CD14-positive monocyte (primary cell): ENCODE data around the gene PTPRU. TPM values are rescaled to one million over a fixed set of nuclear protein-coding genes. Genes with fewer than 3 reads are reported as not detected.

Experiments used
- DNase-seq, 3 donors: peaks; one replicate each; pipeline ENCODE4 v3.0.0-alpha.2; 2011 to 2022
- H2AFZ ChIP-seq: 2 replicates; pipeline ENCODE4 v1.6.0; 2012; ENCODE audit warnings: mild to moderate bottlenecking, low read depth, low read length, inconsistent platforms; ENCODE audit not compliant: insufficient read depth, poor library complexity, severe bottlenecking
- H3K27ac ChIP-seq, 2 donors: 1 replicate in 1 of 2; 2 replicates in 1 of 2; pipeline ENCODE4 v1.5.1; 2012 to 2013; ENCODE audit warnings: low read length in 2 of 2, control low read depth in 1 of 2, inconsistent platforms in 1 of 2, low read depth in 1 of 2, mild to moderate bottlenecking in 1 of 2
- H3K27me3 ChIP-seq, 2 donors: one replicate each; pipeline versions ENCODE4 v1.6.0 to v1.6.1; 2011 to 2013; ENCODE audit warnings: low read length in 2 of 2; ENCODE audit not compliant: control insufficient read depth in 2 of 2, insufficient read depth in 2 of 2
- H3K36me3 ChIP-seq, 2 donors: replicated peaks in 1 of 2; 1 replicate in 1 of 2; 2 replicates in 1 of 2; pipeline versions ENCODE4 v1.5.1 to v1.6.1; 2012 to 2013; ENCODE audit warnings: low read length in 2 of 2, control low read depth in 1 of 2, inconsistent platforms in 1 of 2, mild to moderate bottlenecking in 1 of 2; ENCODE audit not compliant: insufficient read depth in 2 of 2, control insufficient read depth in 1 of 2
- H3K4me1 ChIP-seq, 2 donors: 1 replicate in 1 of 2; 2 replicates in 1 of 2; pipeline versions ENCODE4 v1.5.1 to v1.6.1; 2012 to 2013; ENCODE audit warnings: low read length in 2 of 2, control low read depth in 1 of 2, inconsistent platforms in 1 of 2, mild to moderate bottlenecking in 1 of 2, moderate library complexity in 1 of 2; ENCODE audit not compliant: insufficient read depth in 2 of 2, control insufficient read depth in 1 of 2
- H3K4me2 ChIP-seq: replicated peaks from 2 replicates; pipeline ENCODE3; 2012; ENCODE audit warnings: low read length, moderate library complexity, mild to moderate bottlenecking; ENCODE audit not compliant: poor library complexity, severe bottlenecking; ENCODE audit errors: extremely low read depth
- H3K4me3 ChIP-seq, 3 experiments: fragments of 200-600 bp in 1 of 3; sonication (generic) in 1 of 3; replicated peaks in 1 of 3; 1 replicate in 2 of 3; 2 replicates in 1 of 3; pipeline ENCODE4 v1.5.1; 2011 to 2013; ENCODE audit warnings: low read length in 3 of 3, mild to moderate bottlenecking in 3 of 3, control low read depth in 2 of 3, low read depth in 2 of 3, inconsistent platforms in 1 of 3, moderate library complexity in 1 of 3
- H3K79me2 ChIP-seq: 2 replicates; pipeline ENCODE4 v1.6.0; 2012; ENCODE audit warnings: mild to moderate bottlenecking, control low read depth, inconsistent platforms, low read length, moderate library complexity; ENCODE audit not compliant: insufficient read depth
- H3K9ac ChIP-seq: 2 replicates; pipeline ENCODE4 v1.6.0; 2017; ENCODE audit warnings: low read length, mild to moderate bottlenecking; ENCODE audit not compliant: insufficient read depth, poor library complexity, severe bottlenecking
- H3K9me3 ChIP-seq, 2 donors: replicated peaks in 1 of 2; 1 replicate in 1 of 2; 2 replicates in 1 of 2; pipeline versions ENCODE4 v1.5.1 to v1.6.1; 2012 to 2013; ENCODE audit warnings: low read length in 2 of 2, control low read depth in 1 of 2; ENCODE audit not compliant: control insufficient read depth in 1 of 2, insufficient read depth in 1 of 2
- H4K20me1 ChIP-seq: 2 replicates; pipeline ENCODE4 v1.6.0; 2012; ENCODE audit warnings: mild to moderate bottlenecking, low read length, control low read depth, moderate library complexity; ENCODE audit not compliant: insufficient read depth
- H3K27ac Mint-ChIP-seq, 7 donors: one replicate each; pipeline ENCODE4 v1.8.0; 2020; ENCODE audit warnings: mild to moderate bottlenecking in 7 of 7, mixed read lengths in 7 of 7, moderate library complexity in 6 of 7, inconsistent platforms in 2 of 7
- H3K27me3 Mint-ChIP-seq, 3 donors: one replicate each; pipeline ENCODE4 v1.8.0; 2021 to 2022; ENCODE audit warnings: low read depth in 3 of 3, mild to moderate bottlenecking in 3 of 3, mixed read lengths in 3 of 3, moderate library complexity in 3 of 3, inconsistent platforms in 1 of 3
- H3K36me3 Mint-ChIP-seq, 2 donors: one replicate each; pipeline ENCODE4 v1.8.0; 2020; ENCODE audit warnings: mixed read lengths in 2 of 2, inconsistent platforms in 1 of 2, mild to moderate bottlenecking in 1 of 2
- H3K4me1 Mint-ChIP-seq: one replicate; pipeline ENCODE4 v1.8.0; 2020; ENCODE audit warnings: mild to moderate bottlenecking, mixed read lengths
- H3K4me3 Mint-ChIP-seq, 2 donors: one replicate each; pipeline ENCODE4 v1.8.0; 2020; ENCODE audit warnings: mild to moderate bottlenecking in 2 of 2, mixed read lengths in 2 of 2, moderate library complexity in 1 of 2
- H3K9me3 Mint-ChIP-seq, 7 donors: one replicate each; pipeline ENCODE4 v1.8.0; 2020 to 2022; ENCODE audit warnings: mixed read lengths in 7 of 7, mild to moderate bottlenecking in 6 of 7, moderate library complexity in 6 of 7, inconsistent platforms in 2 of 7
- WGBS: methylation state at CpG from one replicate; pipeline ENCODE4 v1.1.5; 2013; ENCODE audit warnings: missing lambda C conversion rate; ENCODE audit not compliant: insufficient coverage; 5-methylcytosine and 5-hydroxymethylcytosine counted together
- intact Hi-C, 2 donors: fragments of 100-400 bp; cut with micrococcal nuclease; formaldehyde crosslinking; loops; one replicate each; pipeline versions ENCODE4 v1.15.0 to v1.15.1; 2023
- polyA plus RNA-seq, 3 donors: library from polyadenylated mRNA; depleted of rRNA in 1 of 3; unstranded in 2 of 3; stranded (reverse) in 1 of 3; fragments of 300-500 nt in 2 of 3; fragments of >200 nt in 1 of 3; fragmentation: Illumina TruSeq in 2 of 3; gene quantifications; 1 replicate in 2 of 3; 2 replicates in 1 of 3; pipeline ENCODE4 v1.2.3, GENCODE V29; 2012 to 2021
- TF ChIP-seq, protein P1 (sequence below): fragments of 200-600 bp; IDR thresholded peaks from one replicate; pipeline ENCODE4 v1.8.0; 2022; ENCODE audit warnings: antibody characterized with exemption, mild to moderate bottlenecking

PTPRU gene
- polyA plus RNA-seq, 3 donors, result 0.42 to 1.4 TPM; not detected in 1

DNA sequence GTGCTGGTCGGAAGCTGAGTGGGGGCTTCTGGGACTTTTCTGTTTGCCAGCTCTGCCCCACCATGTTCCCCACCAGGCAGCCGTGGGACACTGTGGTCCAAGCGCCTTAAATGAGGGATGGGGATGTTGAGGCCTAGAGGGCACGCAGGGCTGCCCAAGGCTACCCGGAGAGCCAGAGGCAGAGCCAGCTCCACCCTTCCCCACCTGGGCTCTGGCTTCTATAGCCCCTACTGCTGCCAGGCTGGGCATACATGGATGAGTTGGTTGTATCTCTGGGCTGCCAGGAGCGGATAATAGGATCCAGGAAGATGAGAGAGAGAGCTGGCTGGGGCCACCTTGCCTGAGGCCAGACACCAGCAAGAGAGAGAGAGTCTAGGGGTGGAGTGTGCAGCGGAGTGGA is 49.4 kb downstream of the PTPRU start:
- WGBS, result 86% methylated on average over 1 of the region's 7 CpGs
- Histone ChIP-seq H3K9me3 (no peaks in the 10 kb centered on the region), H3K4me3 (no peak overlapping the region), H3K27me3 (no peaks in the 10 kb centered on the region), H2AFZ (no peak overlapping the region), H3K27ac (no peak overlapping the region), H3K36me3 (no peaks in the 10 kb centered on the region), H4K20me1 (no peaks in the 10 kb centered on the region), H3K9ac (no peak overlapping the region), H3K4me1 (peaks cover 2 to 12% of the 10 kb centered on the region in 2 donors), H3K4me2 (no peak overlapping the region), H3K79me2 (no peaks in the 10 kb centered on the region)
- TF ChIP-seq, protein P1, sequence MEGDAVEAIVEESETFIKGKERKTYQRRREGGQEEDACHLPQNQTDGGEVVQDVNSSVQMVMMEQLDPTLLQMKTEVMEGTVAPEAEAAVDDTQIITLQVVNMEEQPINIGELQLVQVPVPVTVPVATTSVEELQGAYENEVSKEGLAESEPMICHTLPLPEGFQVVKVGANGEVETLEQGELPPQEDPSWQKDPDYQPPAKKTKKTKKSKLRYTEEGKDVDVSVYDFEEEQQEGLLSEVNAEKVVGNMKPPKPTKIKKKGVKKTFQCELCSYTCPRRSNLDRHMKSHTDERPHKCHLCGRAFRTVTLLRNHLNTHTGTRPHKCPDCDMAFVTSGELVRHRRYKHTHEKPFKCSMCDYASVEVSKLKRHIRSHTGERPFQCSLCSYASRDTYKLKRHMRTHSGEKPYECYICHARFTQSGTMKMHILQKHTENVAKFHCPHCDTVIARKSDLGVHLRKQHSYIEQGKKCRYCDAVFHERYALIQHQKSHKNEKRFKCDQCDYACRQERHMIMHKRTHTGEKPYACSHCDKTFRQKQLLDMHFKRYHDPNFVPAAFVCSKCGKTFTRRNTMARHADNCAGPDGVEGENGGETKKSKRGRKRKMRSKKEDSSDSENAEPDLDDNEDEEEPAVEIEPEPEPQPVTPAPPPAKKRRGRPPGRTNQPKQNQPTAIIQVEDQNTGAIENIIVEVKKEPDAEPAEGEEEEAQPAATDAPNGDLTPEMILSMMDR, result no peak
- no peak for DNase-seq
- Mint-ChIP-seq H3K9me3 (peaks cover 0 to 2% (median 0%) of the 10 kb centered on the region in 7 donors), H3K27me3 (peaks cover 0 to 2% (median 2%) of the 10 kb centered on the region in 3 donors), H3K27ac (peak overlapping the region in 1 of 7 donors; percentile 11), H3K36me3 (no peaks in the 10 kb centered on the region), H3K4me3 (no peak overlapping the region), H3K4me1 (peaks cover 9% of the 10 kb centered on the region)
- intact Hi-C loops, result no loop called here

DNA sequence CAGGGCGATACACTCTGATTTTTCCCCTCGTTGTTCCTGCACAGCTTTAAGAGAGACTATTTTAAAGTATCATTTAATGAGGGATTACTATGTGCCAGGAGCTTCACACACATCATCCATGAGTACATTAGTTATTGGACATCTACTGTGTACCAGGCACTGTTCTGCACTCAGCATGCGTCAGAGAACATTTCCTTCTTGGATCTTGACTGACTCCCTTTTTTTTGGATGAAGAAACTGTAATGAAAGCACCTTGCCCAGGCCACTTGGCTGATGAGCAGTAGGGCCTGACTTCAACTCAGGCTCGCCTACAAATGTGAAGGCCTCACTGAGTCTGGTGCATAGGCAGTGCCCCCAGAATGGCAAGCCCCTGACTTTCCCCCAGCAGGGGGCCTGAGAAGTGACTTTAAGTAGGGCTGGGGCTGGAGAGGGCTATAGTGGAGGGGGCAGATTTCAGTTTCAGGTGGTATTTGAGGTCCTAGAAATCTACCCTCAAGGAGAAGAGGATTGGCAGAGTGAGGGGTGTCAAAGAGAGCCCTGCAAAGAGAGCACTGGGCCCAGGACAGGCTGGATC is 50.0 kb downstream of the PTPRU start:
- H3K9ac ChIP-seq, result no peak overlapping the region
- H3K27ac ChIP-seq, result no peak overlapping the region
- peak overlapping the region; percentile 3 for H2AFZ ChIP-seq
- intact Hi-C loops, result no loop called here
- peaks cover 9% of the 10 kb centered on the region for H3K4me1 Mint-ChIP-seq
- H3K9me3 Mint-ChIP-seq, result peaks cover 0 to 2% (median 0%) of the 10 kb centered on the region in 7 donors
- TF ChIP-seq, protein P1, result no peak
- no peak overlapping the region for H3K4me2 ChIP-seq
- H3K27me3 Mint-ChIP-seq, result peaks cover 0 to 6% (median 2%) of the 10 kb centered on the region in 3 donors
- H4K20me1 ChIP-seq, result no peaks in the 10 kb centered on the region
- no peaks in the 10 kb centered on the region for H3K9me3 ChIP-seq
- no peak overlapping the region for H3K4me3 Mint-ChIP-seq
- DNase-seq, result no peak
- H3K27ac Mint-ChIP-seq, result no peak overlapping the region
- no peaks in the 10 kb centered on the region for H3K36me3 ChIP-seq
- 90% methylated on average over 2 of the region's 4 CpGs for WGBS
- no peak overlapping the region for H3K4me3 ChIP-seq
- H3K79me2 ChIP-seq, result no peaks in the 10 kb centered on the region
- no peaks in the 10 kb centered on the region for H3K36me3 Mint-ChIP-seq
- H3K4me1 ChIP-seq, result peaks cover 2 to 12% of the 10 kb centered on the region in 2 donors
- no peaks in the 10 kb centered on the region for H3K27me3 ChIP-seq
